Measurements from ENCODE around the gene ANP32B.
"Not testable (repeated sequence)": the region's sequence is repeated elsewhere in the genome, so short reads cannot be mapped to it uniquely, and the experiment has no call there.

The ANP32B gene

DNA sequence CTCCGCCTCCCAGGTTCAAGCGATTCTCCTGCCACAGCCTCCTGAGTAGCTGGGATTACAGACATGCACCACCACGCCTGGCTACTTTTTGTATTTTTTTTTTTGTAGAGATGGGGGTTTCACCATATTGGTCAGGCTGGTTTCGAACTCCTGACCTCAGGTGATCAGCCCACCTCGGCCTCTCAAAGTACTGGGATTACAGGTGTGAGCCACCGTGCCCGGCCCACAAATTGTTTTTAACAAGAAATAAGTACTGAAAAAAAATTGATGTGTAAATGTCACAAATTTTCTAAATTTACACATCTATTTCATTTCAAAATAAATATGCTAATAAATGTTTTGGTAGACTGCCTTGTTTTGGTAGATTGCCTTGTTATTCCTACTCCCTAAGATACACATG is 13.5 kb downstream of the ANP32B start:
- DNase-seq: not testable (repeated sequence)

DNA sequence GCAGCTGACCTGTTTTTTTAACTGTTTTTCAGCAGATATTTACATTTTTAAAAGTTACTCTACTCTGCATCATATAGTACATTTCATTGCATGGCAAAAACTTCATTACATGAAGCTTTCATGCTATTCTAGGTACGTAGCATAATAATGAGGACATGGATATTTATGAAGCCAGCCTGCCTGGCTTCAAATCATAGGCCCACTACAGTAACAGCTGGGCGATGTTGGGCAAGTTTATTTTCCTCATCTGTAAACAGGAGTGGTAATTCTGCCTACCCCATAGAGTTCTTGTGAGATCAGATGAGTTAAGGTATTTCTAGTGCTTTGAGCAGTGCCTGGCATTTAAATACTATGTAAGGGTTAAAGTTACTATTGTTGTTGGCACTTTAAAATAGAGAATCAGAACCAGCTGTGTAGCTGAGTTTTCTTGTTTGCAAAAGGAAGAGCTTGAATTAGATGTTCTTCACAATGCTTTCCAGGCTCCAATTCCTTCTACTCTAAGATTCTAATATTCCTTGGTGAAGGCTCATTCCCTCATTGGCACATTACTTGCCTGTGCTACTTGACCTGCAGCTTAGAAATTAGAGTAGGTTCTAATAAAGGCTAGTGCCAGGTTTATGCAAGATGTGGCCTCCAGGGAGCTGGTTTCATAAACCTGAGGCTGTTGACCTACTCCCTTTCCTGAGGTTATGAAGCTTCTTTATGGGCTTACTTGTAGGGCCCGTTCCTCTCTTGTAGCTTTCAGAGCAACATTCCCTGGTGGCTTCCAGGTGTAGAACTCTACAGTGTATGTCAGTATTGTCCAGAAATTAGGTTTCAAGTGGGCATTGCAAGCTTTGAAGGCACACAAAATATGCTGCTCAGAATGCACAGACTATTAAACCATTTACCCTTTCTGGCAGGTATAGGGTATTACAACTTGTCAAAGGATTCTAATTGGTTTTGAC is 14.5 kb downstream of the ANP32B start:
- no peak for DNase-seq

DNA sequence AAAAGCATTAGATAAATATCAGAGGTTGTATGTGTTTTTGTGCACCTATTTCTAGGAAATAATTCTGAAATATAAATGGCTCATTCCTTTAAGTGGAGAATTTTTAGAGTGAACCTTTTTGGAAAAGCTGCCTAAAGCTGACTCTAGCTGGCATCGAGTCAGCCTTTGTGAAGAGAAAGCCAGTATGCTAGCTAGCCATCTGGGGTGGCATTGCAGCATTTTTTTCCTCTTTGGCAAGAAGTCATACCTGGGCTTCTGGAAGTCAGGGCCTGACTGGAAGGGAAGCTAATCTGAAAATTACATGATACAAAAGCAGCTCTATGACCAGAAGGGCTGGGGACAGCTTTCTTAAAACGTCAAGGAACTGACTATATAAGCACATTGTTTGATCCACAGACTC is 19.7 kb downstream of the ANP32B start:
- DNase-seq: no peak

DNA sequence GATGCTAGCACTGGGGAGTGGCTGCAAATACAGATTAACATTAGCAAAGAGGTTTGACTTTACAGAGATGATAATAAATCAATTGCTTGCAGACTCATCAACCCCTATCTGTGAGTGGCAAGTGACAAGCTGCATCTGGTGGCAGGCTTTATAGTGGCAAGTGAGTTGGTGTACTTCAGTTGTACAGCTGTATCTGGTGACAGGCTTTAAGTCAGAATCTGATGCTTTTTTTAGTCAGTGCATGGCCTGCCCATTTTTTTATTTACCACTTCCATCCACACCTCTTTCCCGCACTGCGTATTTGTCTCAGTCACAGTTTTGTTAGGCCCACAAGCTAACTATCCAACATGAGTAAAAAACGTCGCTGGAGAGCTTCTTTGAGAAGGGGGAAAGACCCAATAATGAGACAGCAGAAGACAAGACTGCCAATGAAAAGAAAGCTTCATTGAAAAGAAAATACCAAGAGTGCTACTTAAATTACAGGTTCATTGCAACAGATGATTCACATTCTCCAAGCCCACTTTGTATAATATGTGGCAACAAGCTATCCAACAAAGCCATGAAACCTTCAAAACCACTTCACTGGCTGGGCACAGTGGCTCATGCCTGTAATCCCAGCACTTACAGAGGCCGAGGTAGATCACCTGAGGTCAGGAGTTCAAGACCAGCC is 23.1 kb downstream of the ANP32B start:
- DNase-seq: no peak

DNA sequence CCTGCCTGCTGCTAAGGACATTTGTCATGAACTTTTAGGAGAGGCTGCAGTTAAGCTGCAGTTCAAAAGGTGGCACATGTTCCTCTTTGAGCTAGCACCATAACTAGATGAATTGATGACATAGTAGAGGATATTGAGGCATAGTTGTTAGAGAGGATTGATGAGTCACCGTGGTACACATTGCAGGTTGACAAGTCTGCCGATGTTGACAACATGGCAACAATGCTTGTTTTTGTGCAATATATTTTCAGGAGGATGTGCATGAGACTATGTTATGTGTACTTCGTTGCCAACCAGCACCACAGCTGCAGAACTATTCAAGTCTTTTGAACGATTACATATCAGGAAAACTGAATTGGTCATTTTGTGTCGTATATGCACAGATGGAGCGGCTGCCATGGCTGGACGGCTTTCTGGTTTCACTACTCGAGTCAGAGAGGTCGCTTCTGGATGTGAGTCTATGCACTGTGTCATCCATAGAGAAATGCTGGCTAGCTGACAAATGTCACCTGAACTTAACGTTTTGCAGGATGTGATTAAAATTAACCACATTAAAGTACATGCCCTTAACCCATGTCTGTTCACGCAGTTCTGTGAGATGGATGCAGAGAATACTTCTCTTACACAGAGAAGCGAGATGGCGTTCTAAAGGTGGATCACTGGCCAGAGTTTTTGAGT is 24.2 kb downstream of the ANP32B start:
- no peak for DNase-seq

DNA sequence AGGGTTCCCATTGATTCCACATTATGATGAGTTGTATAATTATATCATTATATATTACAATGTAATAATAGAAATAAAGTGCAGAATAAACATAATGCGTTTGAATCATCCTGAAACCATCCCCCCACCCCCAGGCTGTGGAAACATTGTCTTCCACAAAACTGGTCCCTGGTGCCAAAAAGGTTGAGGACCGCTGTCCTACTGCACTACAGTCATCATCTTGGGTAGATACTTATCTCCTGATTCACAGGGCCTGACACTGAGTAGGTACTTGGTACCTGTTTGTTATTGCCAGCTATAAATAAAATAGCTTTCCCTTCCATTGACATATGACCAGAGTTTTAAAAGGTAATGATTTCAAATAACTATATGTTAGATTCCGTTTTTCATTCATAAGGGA is 25.6 kb downstream of the ANP32B start:
- DNase-seq: no peak

DNA sequence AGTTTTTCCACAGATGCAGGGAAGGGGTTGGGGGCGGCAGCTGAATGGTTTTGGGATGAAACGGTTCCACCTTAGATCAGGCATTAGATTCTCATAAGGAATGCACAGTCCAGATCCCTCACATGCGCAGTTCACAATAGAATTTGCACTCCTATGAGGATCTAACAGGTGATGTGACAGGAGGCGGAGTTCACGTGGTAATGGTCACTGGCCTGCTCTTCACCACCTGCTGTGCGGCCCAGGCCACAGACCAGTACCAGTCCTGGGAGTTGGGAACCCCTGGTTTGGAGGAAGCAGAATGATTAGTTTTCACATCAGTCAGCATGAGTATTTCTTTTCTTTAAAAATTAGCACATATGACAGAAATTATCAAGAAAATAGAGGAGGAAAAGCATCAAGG is 26.3 kb downstream of the ANP32B start:
- DNase-seq: no peak

DNA sequence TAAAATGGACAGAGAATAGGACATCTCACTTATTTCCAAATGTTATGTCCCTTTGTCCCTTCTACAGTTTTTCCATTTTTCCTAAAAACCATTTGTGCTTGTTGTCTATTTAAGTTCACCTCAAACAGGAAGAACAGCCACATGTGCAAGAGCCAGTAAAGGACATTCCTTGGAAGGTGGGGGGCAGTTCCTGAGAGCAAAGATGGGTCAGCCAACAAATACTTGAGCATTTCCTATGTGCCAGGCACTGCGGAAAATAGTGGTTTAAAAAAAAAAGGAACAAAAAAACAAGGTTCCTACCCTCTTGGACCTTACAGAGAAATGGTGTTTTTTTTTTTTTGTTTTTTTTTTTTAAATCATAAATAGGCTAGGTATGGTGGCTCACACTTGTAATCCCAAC is 26.8 kb downstream of the ANP32B start:
- no peak for DNase-seq

DNA sequence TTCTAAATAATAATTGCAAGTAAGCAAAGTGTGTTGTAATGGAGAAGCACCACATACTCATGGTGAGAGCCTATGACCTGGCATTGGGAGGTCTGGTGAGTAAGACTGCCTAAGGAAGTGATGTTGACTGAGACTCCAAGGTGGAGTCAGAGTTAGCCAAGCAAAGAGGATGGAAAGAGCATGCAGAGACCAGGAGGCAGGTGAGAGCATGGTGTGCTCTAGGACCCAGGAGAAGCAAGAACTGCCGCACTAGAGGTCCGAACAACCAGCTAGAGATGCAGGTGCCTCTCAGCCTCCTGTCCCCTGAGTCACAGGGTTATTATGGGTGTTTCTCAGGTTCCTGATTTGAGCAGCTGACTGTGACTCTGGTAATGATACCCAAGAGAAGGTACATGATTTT is 27.3 kb downstream of the ANP32B start:
- no peak for DNase-seq

DNA sequence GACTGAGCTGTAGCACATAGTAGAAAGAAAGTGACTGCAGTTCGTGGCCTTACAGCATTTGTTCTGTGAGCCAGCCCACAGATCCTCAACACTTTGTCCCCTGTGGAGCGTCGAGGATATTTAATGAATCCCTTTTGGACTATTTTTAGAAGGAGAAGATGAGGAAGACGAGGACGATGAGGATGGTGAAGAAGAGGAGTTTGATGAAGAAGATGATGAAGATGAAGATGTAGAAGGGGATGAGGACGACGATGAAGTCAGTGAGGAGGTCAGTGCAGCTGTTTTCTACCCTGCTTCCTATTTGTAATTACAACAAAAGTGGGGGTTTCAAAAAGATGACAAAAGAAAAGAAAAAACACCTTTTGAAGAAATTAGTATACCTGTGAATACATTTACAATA is 28.0 kb downstream of the ANP32B start:
- DNase-seq: no peak

DNA sequence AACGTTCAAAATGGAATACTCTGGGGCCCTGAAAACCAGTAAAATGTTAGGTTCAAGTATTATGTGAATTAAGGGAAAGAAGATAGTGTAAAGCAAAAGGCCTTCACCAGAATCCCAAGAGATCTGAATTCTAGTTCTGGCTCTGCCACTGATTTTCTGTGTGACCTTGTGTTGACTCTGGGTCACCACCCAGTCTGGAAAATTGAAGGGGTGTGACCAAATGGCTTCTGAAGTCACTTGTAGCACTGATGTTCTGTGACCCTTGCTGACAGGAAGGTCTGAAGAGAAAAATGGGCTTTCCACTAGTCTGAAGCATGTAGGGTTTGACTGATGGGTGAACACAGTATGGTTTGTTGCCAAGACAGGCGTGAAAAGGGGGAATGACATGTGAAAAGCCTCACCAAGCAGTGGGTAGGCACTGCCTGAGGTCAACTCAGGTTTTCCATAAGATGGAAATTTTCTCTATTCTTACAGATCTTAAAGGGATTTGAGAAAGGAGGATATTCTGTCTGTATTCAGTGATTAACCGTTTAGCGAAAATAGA is 33.1 kb downstream of the ANP32B start:
- no peak for DNase-seq

DNA sequence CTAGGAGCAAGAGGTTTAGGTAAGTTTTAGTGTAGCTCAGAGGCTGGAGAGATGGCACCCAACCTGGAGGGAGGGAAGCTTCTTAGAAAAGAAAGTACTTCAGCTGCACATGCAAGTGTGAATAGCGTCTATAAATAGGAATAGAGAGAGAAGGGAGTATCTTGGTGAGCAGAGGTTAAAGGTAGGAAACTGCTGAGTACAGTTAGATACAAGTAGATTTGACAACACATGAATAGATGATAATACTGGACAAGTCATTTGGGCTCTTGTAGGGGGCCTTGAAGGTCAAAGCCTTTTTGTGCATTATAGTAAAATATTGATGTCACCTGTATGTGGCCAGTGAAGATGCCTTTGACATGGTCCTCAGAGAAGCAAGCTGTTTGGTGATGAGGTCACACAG is 34.2 kb downstream of the ANP32B start:
- DNase-seq: no peak

DNA sequence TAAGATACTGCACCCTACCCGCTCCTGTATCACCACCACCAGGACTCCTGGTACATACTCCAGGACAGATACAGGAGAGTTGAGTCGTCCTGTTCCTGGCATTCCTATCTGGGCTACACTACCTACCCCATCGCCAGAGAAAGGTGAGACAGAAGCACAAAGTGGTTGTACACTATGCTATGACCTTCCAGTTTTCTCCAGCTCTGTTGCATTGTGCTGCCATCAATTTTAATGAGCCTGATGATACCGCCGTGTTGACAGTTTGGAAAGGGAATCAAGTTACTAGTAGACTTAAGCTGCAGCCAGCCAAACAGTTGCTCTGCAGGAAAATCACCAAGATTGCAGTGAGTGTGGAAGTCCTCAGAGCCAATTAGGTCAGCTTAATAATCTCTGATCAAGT is 35.2 kb downstream of the ANP32B start:
- no peak for DNase-seq

DNA sequence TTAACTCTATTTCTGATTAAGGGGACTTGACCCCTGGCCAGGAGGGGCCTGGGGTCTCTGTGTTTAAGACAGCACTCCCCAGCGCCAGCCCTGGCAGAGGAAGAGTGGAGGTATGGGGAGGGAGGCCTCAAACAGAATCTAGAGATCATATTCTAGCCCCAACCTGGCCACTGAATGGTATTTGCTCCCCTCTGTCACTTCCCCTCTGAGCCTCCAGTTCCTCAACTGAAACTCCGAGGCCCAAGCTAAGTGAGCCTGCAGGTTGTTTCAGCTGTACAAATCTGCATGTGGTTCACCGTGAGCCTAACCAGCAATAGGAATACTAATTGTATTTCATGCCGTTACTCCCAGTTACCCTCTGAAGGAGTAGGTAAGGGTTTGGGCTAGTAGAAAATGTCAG is 36.0 kb downstream of the ANP32B start:
- no peak for DNase-seq

DNA sequence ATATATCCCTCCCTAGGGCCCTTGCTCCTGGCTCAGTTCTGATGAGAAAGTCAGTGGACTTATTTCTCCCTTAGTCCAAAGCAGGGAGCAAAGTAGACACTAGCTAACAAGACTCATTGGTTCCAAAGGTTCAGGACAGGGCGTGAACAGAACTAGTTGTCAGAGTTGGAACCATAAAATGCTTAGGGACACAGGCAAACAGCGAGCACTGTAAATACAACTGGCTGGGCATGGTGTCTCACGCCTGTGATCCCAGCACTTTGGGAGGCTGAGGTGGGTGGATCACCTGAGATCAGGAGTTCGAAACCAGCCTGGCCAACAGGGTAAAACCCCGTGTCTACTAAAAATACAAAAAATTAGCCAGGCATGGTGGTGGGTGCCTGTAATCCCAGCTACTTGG is 36.7 kb downstream of the ANP32B start:
- not testable (repeated sequence) for DNase-seq

DNA sequence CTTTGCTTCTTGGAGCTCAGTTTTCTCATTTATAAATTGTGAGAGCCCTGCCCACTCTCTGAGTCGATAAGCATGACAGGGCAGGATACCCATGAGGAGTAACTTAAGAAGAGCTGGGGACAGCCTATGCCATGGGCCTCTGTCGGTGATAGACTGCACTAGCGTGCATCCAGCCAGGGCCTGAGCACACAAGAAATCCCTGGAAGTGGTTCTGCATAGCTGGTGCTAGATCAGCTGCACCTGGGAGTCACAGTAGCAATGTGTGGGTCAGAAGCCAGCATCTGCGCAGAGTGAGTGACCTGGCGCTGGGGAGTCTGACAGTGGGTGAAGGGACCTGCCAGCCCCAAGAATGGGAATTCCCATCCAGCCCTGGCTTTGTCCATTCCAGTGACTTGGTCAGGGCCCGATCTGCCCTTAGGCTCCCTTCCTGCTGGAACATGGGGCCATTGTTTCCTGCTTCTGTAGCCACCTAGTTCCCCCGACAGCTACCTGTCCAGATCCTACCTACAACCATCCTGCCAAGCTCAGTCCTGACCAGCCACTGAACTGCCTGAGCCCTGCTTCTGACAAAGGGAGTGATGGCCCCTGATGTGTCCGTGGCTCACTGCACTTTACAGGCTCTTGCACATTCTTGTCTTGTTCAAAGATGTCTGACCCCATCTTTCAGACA is 37.5 kb downstream of the ANP32B start:
- no peak for DNase-seq

DNA sequence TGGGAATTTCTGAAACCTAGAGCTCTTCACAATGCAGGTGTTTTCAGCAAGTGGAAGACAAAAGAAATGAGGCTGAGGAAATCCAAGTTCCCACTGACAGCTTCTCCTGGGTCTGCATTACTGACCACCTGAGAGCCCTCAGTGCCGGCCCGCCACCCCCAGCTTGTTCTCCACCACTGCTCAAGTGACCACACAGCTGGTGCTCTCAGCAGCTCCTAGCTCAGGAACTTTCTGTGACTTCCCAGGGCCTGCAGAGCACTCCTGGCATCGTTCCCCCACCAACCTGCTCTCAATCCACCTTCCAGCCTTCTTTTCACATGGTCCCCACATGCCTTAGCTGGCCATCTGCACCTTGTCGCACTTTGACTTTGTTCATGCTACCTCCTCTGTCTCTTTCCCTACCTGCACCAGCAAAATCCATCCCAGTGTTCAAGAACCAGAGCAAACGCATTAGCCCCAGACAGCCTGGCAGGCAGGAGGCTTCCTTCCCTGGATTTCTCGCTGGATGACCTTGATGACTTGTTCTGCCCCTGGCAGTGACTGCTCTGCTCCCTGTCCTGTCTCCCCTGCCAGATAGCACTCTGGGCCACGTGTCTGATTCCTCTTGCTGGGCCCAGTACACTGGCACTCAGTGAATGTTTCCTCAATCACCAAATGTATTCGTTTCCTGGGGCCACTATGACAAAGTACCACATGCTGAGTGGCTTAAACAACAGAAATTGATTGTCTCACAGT is 38.3 kb downstream of the ANP32B start:
- no peak for DNase-seq

DNA sequence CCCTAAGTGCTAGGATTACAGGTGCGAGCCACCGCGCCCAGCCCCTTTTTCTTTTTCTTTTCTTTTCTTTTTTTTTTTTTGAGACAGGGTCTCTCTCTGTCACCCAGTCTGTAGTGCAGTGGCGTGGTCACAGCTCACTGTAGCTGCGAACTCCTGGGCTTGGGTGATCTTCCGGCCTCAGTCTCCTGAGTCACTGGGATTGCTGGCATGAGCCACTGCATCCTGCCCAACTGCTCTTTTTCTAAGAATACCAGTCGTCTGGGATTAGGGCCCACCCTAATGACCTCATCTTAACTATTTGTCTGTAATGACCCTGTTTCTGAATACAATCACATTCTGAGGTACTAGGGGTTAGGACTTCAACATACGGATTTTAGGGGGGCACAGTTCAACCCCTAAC is 39.3 kb downstream of the ANP32B start:
- DNase-seq: no peak

DNA sequence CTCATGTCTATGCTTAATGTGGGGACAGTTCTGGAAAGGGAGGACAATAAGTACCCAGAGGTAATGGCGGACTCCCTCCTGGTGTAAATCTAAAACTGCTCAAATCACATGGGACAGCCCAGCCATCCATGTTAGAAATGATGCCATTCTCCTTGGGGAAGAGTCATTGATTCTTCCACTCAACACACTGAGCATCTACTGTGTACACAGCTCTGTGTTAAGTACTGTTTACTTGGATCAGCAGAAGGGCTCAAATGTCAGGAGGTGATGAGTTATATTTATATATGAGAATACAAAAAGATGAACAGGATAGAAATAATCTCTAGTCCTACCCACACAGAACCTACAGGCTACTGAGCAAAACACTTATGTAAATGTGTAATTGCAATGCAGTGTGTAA is 41.6 kb downstream of the ANP32B start:
- DNase-seq: no peak

DNA sequence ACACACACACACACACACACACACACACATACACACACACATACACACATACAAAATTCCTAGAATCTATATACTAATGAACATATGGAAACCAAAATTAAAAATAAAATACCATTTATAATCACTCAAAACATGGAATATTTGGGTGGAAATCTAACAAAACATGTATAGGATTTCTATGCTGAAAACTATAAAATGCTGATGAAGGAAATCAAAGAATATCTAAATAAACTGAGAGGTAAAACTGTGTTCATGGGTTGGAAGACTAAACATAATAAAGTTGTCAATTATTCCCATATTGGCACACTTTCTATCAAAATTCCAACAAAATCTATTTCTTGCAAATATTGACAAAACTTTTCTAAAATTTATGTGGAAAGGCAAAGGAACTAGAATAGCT is 48.0 kb downstream of the ANP32B start:
- DNase-seq: no peak

DNA sequence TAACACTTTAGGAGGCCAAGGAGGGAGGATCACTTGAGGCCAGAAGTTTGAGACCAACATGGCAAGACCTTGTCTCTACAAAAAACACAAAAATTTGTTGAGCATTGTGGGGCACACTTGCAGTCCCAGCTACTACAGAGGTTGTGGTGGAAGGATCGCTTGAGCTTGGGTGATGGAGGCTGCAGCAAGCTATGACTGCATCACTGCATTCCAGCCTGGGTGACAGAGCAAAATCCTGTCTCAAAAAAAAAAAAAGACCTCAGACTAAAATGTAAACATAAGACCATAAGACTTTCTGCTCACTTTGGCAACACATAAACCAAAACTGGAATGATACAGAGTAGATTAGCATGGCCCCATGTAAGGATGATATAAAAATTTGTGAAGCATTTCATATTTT is 48.8 kb downstream of the ANP32B start:
- DNase-seq: no peak

Measured in NK-92 treated with Interleukin-12 subunit alpha and Interleukin-12 subunit beta, amount 100 ng/mL, for 24 hours (cell line).